Neural cell (in vitro differentiated cells): Measurements from ENCODE around the gene COQ9.

Experiments used
- CTCF ChIP-seq: fragments of 450-650 bp; IDR thresholded peaks from 2 replicates; pipeline ENCODE4 v1.5.1; 2014; ENCODE audit warnings: antibody characterized with exemption, mild to moderate bottlenecking, moderate library complexity; ENCODE audit not compliant: poor library complexity, severe bottlenecking
- EP300 ChIP-seq: fragments of 450-650 bp; conservative IDR thresholded peaks from 2 replicates; pipeline ENCODE4 v1.6.1; 2014; ENCODE audit warnings: antibody characterized with exemption, mild to moderate bottlenecking, moderate library complexity; ENCODE audit not compliant: poor library complexity, severe bottlenecking
- POLR2AphosphoS5 ChIP-seq: IDR thresholded peaks from 2 replicates; pipeline ENCODE4 v1.6.1; 2012
- RAD21 ChIP-seq: fragments of 450-650 bp; conservative IDR thresholded peaks from 2 replicates; pipeline ENCODE4 v1.6.1; 2014; ENCODE audit warnings: antibody characterized with exemption, mild to moderate bottlenecking, moderate library complexity
- REST ChIP-seq: IDR thresholded peaks from 2 replicates; pipeline ENCODE4 v1.6.1; 2012; ENCODE audit warnings: borderline replicate concordance
- SMC3 ChIP-seq: fragments of 450-650 bp; conservative IDR thresholded peaks from 2 replicates; pipeline ENCODE4 v1.6.1; 2014; ENCODE audit warnings: antibody characterized with exemption, mild to moderate bottlenecking, moderate library complexity; ENCODE audit not compliant: poor library complexity

DNA sequence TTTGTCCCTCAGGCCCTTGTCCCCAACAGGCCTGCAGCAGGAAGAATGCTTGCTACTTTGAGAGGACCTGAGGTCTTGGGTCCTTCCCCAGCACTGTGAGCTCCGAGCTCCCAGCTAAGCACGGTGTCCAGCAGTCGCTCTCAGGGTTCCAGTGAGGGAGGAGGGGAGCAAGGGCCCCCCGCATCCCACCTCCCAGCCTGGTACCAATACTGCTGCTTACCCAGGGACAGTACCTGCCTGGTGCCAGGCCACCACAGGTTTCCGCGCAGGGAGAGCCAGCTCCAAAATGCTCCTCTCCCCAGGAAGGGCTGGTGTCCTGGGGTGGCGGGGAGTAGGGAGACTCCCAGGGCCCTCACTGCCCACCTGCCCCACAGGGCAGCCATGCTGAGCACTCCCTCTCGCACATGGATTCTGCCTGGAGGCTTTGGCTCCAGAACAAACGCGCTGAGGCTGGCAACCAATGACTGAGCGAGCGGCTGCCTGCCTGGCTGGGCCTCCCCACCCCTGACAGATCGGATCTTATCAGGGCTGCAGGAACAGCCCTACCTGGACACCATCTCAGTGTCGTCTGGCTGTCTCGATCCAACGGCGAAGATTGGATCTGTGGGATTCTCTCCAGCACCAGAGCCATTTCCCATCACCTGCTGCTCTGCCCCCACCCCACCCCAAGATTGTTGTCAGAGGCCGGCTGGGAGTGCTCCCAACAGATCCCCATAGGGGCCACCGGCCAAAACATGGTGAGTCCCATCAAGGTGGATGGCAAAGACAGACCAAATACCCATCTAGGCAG lies 36.6 kb downstream of the COQ9 start:
- no peak for TF ChIP-seq CTCF
- TF ChIP-seq POLR2AphosphoS5: no peak
- no peak for TF ChIP-seq REST
- TF ChIP-seq EP300: no peak
- no peak for TF ChIP-seq RAD21
- TF ChIP-seq SMC3: no peak
